ENCODE measurements around the gene CNOT1. TPM values are rescaled to one million over a fixed set of nuclear protein-coding genes. Genes with fewer than 3 reads are reported as not detected.
"Not testable (repeated sequence)": the region's sequence is repeated elsewhere in the genome, so short reads cannot be mapped to it uniquely, and the experiment has no call there.

Gene CNOT1
- polyA plus RNA-seq, 1 donor from 2014 or later, result 66.2 TPM

GRCh38 chr16:58577141-58577540, 52.5 kb downstream of the CNOT1 start:
- no peaks in the 10 kb centered on the region for H3K27me3 ChIP-seq (ENCODE audit: insufficient read depth, low read depth, low read length)
- no peak overlapping the region for H3K4me3 ChIP-seq (ENCODE audit: low read length)
- H3F3A ChIP-seq (ENCODE audit: insufficient read depth, low read length, poor library complexity, severe bottlenecking), result no peaks in the 10 kb centered on the region
- H3K9me3 ChIP-seq (ENCODE audit: low read length), result no peaks in the 10 kb centered on the region
- TF ChIP-seq SMC3 (conservative IDR thresholded peaks at IDR 0.05; ENCODE audit: poor library complexity), result no peak
- no peak for TF ChIP-seq TAF1 (IDR thresholded peaks at IDR 0.05; ENCODE audit: low read depth)
- no peak for TF ChIP-seq EZH2 (IDR thresholded peaks at IDR 0.05; ENCODE audit: borderline replicate concordance, insufficient read depth, low read length, poor library complexity, severe bottlenecking)
- TF ChIP-seq, protein P1, sequence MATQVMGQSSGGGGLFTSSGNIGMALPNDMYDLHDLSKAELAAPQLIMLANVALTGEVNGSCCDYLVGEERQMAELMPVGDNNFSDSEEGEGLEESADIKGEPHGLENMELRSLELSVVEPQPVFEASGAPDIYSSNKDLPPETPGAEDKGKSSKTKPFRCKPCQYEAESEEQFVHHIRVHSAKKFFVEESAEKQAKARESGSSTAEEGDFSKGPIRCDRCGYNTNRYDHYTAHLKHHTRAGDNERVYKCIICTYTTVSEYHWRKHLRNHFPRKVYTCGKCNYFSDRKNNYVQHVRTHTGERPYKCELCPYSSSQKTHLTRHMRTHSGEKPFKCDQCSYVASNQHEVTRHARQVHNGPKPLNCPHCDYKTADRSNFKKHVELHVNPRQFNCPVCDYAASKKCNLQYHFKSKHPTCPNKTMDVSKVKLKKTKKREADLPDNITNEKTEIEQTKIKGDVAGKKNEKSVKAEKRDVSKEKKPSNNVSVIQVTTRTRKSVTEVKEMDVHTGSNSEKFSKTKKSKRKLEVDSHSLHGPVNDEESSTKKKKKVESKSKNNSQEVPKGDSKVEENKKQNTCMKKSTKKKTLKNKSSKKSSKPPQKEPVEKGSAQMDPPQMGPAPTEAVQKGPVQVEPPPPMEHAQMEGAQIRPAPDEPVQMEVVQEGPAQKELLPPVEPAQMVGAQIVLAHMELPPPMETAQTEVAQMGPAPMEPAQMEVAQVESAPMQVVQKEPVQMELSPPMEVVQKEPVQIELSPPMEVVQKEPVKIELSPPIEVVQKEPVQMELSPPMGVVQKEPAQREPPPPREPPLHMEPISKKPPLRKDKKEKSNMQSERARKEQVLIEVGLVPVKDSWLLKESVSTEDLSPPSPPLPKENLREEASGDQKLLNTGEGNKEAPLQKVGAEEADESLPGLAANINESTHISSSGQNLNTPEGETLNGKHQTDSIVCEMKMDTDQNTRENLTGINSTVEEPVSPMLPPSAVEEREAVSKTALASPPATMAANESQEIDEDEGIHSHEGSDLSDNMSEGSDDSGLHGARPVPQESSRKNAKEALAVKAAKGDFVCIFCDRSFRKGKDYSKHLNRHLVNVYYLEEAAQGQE (IDR thresholded peaks at IDR 0.05; ENCODE audit: borderline replicate concordance), result no peak
- TF ChIP-seq MXI1 (conservative IDR thresholded peaks at IDR 0.05; ENCODE audit: poor library complexity, severe bottlenecking), result no peak
- no peak for TF ChIP-seq EP300 (conservative IDR thresholded peaks at IDR 0.05; ENCODE audit: poor library complexity, severe bottlenecking)
- TF ChIP-seq RAD21 (conservative IDR thresholded peaks at IDR 0.05), result no peak
- no peak for TF ChIP-seq POLR2AphosphoS5 (IDR thresholded peaks at IDR 0.05)
- TF ChIP-seq CTCF (IDR thresholded peaks at IDR 0.05; ENCODE audit: poor library complexity, severe bottlenecking), result no peak
- no peak overlapping the region for H3K4me2 ChIP-seq (ENCODE audit: low read length)
- no peaks in the 10 kb centered on the region for H4K20me1 ChIP-seq (ENCODE audit: insufficient read depth)
- H3K79me2 ChIP-seq (replicated peaks; ENCODE audit: insufficient read depth, low read length), result no peaks in the 10 kb centered on the region
- H3K27ac ChIP-seq (ENCODE audit: low read length), result no peak overlapping the region
- no peak overlapping the region for H2AFZ ChIP-seq (ENCODE audit: low read depth, low read length)
- peaks cover 10% of the 10 kb centered on the region for H3K36me3 ChIP-seq (ENCODE audit: insufficient read depth, low read length)
- H3K9ac ChIP-seq (ENCODE audit: low read length), result no peak overlapping the region
- H3K9me2 ChIP-seq (ENCODE audit: insufficient read depth, low read length), result no peaks in the 10 kb centered on the region

GRCh38 chr16:58574895-58575294, 54.7 kb downstream of the CNOT1 start:
- Histone ChIP-seq H3F3A (ENCODE audit: insufficient read depth, low read length, poor library complexity, severe bottlenecking) (no peaks in the 10 kb centered on the region), H3K27ac (ENCODE audit: low read length) (no peak overlapping the region), H3K9me3 (ENCODE audit: low read length) (no peaks in the 10 kb centered on the region), H3K9me2 (ENCODE audit: insufficient read depth, low read length) (no peaks in the 10 kb centered on the region), H2AFZ (ENCODE audit: low read depth, low read length) (no peak overlapping the region), H3K79me2 (replicated peaks; ENCODE audit: insufficient read depth, low read length) (peaks cover 6% of the 10 kb centered on the region), H3K36me3 (ENCODE audit: insufficient read depth, low read length) (peaks cover 15% of the 10 kb centered on the region), H4K20me1 (ENCODE audit: insufficient read depth) (no peaks in the 10 kb centered on the region), H3K4me2 (ENCODE audit: low read length) (no peak overlapping the region), H3K27me3 (ENCODE audit: insufficient read depth, low read depth, low read length) (no peaks in the 10 kb centered on the region), H3K9ac (ENCODE audit: low read length) (no peak overlapping the region), H3K4me3 (ENCODE audit: low read length) (no peak overlapping the region)
- no peak for TF ChIP-seq MXI1 (conservative IDR thresholded peaks at IDR 0.05; ENCODE audit: poor library complexity, severe bottlenecking)

DNA sequence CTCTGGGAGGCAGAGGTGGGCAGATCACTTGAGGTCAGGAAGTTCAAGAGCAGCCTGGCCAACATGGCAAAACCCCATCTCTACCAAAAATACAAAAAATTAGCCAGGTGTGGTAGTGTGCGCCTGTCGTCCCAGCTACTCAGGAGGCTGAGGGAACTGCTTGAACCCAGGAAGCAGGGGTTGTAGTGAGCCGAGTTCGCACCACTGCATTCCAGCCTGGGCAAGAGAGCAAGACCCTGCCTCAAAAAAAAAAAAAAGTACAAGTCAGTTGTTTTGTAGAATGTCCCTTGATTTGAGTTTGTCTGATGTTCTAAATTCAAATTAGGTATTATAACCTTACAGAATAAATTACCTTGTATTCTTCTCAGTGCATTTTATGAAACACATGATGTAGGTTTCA, 63.9 kb downstream of the CNOT1 start:
- H4K20me1 ChIP-seq (ENCODE audit: insufficient read depth); H3K9me2 ChIP-seq (ENCODE audit: insufficient read depth, low read length); H3K27ac ChIP-seq (ENCODE audit: low read length); H3K9ac ChIP-seq (ENCODE audit: low read length); H3K9me3 ChIP-seq (ENCODE audit: low read length); H3K79me2 ChIP-seq (replicated peaks; ENCODE audit: insufficient read depth, low read length); H3F3A ChIP-seq (ENCODE audit: insufficient read depth, low read length, poor library complexity, severe bottlenecking); H3K4me3 ChIP-seq (ENCODE audit: low read length); H2AFZ ChIP-seq (ENCODE audit: low read depth, low read length); H3K4me2 ChIP-seq (ENCODE audit: low read length); H3K36me3 ChIP-seq (ENCODE audit: insufficient read depth, low read length); H3K27me3 ChIP-seq (ENCODE audit: insufficient read depth, low read depth, low read length): not testable (repeated sequence)
